NCI-H526 (cell line): Measurements from ENCODE around the gene MYO16.
"Not testable (repeated sequence)": the region's sequence is repeated elsewhere in the genome, so short reads cannot be mapped to it uniquely, and the experiment has no call there.

Source experiments
- DNase-seq, 2 experiments: peaks; one replicate each; lab custom pipeline; 2025; lab: John Stamatoyannopoulos, UW

The MYO16 gene

GRCh38 chr13:108742701-108743451, 113.5 kb downstream of the MYO16 start:
- DNase-seq: no peak

GRCh38 chr13:108743522-108743921, 114.1 kb downstream of the MYO16 start:
- DNase-seq: no peak

- no peak for DNase-seq
Measured at GRCh38 chr13:108747843-108748242, 118.4 kb downstream of the MYO16 start.

- DNase-seq: no peak
Measured at GRCh38 chr13:108752276-108752675, 122.9 kb downstream of the MYO16 start.

- DNase-seq: no peak
Measured at GRCh38 chr13:108755083-108755482, 125.7 kb downstream of the MYO16 start.

- no peak for DNase-seq
Measured at GRCh38 chr13:108760129-108760528, 130.7 kb downstream of the MYO16 start.

- no peak for DNase-seq
Measured at GRCh38 chr13:108760541-108760940, 131.1 kb downstream of the MYO16 start.

- DNase-seq: no peak
Measured at GRCh38 chr13:108768035-108768434, 138.6 kb downstream of the MYO16 start.

GRCh38 chr13:108769213-108770070, 140.0 kb downstream of the MYO16 start:
- no peak for DNase-seq

GRCh38 chr13:108775597-108775996, 146.2 kb downstream of the MYO16 start:
- DNase-seq: no peak

- DNase-seq: no peak
Measured at GRCh38 chr13:108776650-108777049, 147.2 kb downstream of the MYO16 start.

GRCh38 chr13:108777421-108778420, 148.3 kb downstream of the MYO16 start:
- no peak for DNase-seq

GRCh38 chr13:108779308-108779707, 149.9 kb downstream of the MYO16 start:
- no peak for DNase-seq

GRCh38 chr13:108780706-108781105, 151.3 kb downstream of the MYO16 start:
- DNase-seq: no peak

GRCh38 chr13:108781312-108781711, 151.9 kb downstream of the MYO16 start:
- DNase-seq: no peak

- DNase-seq: not testable (repeated sequence)
Measured at GRCh38 chr13:108782480-108782879, 153.1 kb downstream of the MYO16 start.

- no peak for DNase-seq
Measured at GRCh38 chr13:108785844-108786243, 156.4 kb downstream of the MYO16 start.

- no peak for DNase-seq
Measured at GRCh38 chr13:108786456-108787200, 157.2 kb downstream of the MYO16 start.

GRCh38 chr13:108787700-108788414, 158.4 kb downstream of the MYO16 start:
- no peak for DNase-seq

GRCh38 chr13:108789476-108789875, 160.1 kb downstream of the MYO16 start:
- no peak for DNase-seq

GRCh38 chr13:108795841-108796240, 166.4 kb downstream of the MYO16 start:
- DNase-seq: no peak
